GM12865 (cell line): ENCODE data around the gene ACVRL1.

Experiments used
- DNase-seq: peaks from one replicate; pipeline ENCODE4 v3.0.0; 2010; ENCODE audit warnings: low read depth
- H3K4me3 ChIP-seq: 2 replicates; pipeline ENCODE4 v1.5.1; 2011; ENCODE audit warnings: mild to moderate bottlenecking, low read depth, low read length, control low read depth
- TF ChIP-seq, protein P1 (sequence below): IDR thresholded peaks from 2 replicates; pipeline ENCODE4 v1.5.1; 2011; ENCODE audit warnings: low read length, control low read depth, low read depth, inconsistent platforms; ENCODE audit not compliant: insufficient read depth; ENCODE audit errors: missing control alignments

Gene ACVRL1

DNA sequence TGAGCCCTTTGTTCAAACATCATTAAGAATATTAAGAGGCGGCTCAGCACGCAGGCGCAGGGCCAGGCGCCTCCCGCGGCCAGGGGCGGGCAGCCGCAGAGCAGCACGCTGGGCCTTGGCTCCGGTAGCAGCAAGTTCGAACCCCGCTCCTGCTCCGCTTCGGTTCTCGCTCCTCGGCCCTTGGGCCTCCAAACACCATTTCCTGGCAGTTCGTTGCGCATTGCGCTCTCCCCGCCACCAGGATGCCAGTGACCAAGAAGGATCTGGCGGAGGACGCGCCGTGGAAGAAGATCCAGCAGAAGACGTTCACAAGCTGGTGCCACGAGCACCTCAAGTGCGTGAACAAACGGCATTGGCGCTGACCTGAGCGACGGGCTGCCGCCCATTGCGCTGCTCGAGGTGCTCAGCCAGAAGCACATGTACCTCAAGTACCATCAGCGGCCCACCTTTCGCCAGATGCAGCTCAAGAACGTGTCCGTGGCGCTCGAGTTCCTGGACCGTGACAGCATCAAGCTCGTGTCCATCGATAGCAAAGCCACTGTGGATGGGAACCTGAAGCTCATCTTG, 6.9 kb upstream of the ACVRL1 start:
- TF ChIP-seq, protein P1, sequence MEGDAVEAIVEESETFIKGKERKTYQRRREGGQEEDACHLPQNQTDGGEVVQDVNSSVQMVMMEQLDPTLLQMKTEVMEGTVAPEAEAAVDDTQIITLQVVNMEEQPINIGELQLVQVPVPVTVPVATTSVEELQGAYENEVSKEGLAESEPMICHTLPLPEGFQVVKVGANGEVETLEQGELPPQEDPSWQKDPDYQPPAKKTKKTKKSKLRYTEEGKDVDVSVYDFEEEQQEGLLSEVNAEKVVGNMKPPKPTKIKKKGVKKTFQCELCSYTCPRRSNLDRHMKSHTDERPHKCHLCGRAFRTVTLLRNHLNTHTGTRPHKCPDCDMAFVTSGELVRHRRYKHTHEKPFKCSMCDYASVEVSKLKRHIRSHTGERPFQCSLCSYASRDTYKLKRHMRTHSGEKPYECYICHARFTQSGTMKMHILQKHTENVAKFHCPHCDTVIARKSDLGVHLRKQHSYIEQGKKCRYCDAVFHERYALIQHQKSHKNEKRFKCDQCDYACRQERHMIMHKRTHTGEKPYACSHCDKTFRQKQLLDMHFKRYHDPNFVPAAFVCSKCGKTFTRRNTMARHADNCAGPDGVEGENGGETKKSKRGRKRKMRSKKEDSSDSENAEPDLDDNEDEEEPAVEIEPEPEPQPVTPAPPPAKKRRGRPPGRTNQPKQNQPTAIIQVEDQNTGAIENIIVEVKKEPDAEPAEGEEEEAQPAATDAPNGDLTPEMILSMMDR = no peak
- no peak overlapping the region for H3K4me3 ChIP-seq
- no peak for DNase-seq

DNA sequence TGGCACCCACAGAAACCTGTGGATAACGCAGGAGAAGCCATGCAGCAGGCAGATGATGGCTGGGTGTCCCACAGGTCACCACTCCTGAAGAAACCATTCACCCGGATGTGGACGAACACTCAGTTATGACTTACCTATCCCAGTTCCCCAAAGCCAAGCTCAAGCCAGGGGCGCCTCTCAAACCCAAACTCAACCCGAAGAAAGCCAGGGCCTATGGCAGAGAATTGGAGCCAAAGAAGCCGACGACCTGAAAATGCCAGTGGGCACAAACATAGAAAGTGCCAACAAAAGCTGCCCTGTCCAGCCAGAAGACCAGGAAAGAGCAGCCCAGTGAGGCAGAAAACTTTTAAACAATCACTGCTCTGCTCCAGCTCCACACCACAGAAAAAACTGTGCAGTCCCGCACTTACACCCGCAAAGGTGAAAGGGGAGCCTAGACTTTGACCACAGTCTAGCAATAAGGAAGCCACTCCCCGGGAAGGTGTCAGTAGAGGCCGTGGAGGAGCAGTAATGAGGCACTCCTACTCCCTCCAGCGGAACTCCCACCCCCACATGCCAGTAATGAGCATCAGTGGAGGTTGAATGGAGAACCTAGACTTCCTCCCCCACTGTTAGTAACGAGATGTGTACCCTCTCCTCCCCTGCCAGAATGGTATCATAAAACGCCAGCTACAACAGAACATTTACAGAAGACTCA, 6.0 kb upstream of the ACVRL1 start:
- TF ChIP-seq, protein P1 = no peak
- no peak for DNase-seq
- no peak overlapping the region for H3K4me3 ChIP-seq

DNA sequence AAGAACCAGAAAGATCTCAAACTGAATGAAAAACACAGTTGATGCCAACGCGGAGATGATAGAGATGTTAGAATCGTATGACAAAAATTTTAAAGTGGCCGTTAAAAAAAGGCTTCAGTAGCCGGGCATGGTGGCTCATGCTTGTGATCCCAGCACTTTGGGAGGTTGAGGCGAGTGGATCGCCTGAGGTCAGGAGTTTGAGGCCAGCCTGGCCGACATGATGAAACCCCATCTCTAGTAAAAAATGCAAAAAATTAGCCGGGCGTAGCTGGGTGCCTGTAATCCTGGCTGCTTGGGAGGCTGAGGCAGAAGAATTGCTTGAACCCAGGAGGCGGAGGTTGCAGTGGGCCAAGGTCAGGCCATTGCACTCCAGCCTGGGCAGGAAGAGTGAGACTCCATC, 5.4 kb upstream of the ACVRL1 start:
- no peak for DNase-seq
- TF ChIP-seq, protein P1 = no peak

DNA sequence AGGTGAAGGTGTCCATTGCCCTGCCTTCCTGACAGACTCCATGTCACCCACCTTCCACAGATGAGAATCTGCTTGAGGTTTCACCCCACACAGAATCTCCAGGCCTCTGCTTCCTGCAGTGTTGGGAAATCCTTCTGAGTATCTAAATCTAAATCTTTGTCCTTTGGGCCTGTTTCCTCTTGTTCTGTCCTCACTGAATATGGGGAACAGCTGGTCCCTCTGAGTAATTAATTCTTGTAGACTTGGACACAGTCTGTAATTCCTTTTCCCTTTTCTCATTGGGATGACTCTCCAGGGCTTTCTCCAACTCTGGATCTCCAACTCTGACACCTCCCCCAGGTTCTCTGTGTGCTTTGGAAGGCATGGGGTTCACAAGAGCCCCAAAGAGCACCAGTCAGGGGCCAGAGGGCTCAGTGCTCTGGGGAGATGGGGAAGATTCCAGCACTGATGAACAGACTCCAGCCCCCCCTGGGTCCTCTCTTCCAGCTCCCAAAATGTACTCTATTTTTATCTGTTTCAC, 2.3 kb upstream of the ACVRL1 start:
- TF ChIP-seq, protein P1 = no peak
- no peak overlapping the region for H3K4me3 ChIP-seq
- no peak for DNase-seq

More for the DNA sequence above, 5.4 kb upstream of the ACVRL1 start:
- no peak overlapping the region for H3K4me3 ChIP-seq

DNA sequence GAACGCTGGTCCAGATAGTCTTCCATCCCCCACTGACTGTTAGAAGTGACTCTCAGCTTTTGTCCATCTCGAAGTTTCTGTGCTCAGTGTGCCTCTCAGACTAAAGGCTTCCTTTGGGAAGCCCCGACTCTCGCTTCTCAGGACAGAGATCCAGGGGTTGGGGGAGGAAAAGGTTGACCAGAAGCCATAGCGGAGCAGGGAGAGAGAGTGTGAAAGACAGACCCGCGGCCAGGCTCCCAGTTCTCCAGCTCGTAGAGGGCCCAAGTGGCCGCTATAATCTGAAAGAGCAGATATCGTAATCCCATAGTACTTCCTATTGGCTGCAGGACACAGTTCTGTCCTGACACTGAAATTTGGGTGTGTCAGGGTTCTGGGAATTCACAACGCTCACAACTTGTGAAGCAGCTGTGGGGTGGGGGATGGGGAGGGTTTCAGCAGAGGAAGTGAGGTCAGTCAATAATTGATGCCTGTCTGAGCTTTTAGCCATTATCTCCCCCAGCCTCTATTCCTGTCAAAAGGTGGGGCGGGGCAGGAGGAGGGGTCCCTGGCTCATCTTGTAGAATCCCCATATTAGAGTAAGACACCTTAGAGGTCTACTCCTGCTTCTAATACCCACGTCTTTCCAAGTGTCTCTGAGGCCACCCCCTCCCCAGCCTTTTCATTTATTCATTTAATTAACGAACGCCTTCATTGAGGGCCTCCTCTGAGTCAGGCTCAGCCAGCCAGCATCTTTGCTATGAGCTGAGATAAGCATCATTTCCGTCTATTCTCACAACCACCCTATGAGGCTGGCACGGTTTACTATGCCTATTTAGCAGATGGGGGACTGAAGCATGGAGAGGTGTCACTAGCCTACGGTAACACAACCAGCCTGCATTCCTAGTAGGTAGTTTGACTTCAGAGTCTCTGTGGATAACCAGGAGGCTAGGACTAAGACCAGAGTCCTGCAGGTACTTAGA, 1.6 kb upstream of the ACVRL1 start:
- DNase-seq = no peak
- H3K4me3 ChIP-seq = no peak overlapping the region
- TF ChIP-seq, protein P1 = no peak

DNA sequence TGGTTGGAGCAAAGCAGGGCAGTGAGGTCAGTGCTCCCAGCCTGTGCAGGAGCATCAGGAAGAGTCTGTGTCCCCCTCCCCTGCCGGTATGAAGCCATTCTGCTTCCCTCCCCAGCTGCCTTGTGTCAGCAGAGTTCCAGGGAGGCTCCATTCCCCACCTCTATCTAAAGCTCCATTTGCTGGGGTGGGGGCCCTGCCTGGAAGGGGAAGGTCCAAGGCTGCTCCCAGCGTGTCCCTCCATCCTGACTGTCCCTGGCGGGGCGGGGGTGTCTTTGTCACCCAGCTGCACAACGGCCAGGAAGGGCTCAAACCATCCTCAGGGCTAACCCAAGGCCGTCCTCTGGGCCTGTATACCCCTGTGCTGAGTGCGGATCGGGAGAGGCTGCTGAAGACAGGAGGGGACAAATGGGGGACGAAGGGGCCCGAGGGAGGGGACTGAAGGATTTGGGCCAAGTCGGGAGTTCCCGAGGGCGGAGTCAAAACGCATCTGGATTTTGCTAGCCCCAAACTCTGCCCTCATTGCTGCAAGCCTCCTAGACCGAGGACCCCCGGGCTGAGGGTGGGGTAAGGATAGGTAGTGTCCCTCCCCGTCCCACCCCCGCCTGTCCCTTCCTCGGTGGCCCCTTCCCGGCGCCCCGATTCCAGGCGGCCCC, 748 bp upstream of the ACVRL1 start:
- no peak for DNase-seq
- no peak overlapping the region for H3K4me3 ChIP-seq
- TF ChIP-seq, protein P1 = no peak
